Measurements from ENCODE around the gene ERG. TPM values are rescaled to one million over a fixed set of nuclear protein-coding genes. Genes with fewer than 3 reads are reported as not detected.

Gene ERG
- total RNA-seq, 1 donor from 2014 or later: not detected

DNA sequence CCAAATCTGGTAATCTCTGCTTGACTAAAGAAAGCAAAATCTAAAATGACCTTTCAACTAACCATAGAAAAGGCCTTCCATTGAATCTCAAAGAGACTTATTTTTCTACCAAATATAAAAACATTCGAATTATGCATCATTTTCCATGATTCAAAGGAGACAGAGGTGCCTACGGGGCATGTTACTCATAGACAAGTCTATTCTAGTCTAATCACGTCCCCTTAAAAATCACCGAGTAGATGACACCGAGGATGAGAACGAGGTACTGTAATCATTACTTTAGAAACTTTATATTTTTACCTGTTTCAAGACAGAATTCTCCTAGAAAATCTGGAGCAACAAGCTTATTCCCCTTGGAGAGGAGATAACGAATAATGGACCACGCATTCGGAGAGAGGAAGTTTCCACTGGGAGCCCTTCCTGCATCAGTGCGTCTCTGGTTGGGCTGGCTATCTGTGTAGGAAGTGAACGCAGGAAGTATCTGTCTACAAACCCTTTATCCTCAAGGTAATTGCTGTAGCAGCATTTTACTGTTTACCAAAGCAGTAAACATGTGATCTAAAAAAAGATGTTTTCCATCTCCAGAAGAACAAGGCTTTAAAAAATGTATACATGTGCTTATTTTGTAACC, 9.5 kb downstream of the ERG start:
- H3K36me3 Mint-ChIP-seq (ENCODE audit: unreplicated experiment): no peaks in the 10 kb centered on the region
- no peak for DNase-seq
- TF ChIP-seq, protein P1, sequence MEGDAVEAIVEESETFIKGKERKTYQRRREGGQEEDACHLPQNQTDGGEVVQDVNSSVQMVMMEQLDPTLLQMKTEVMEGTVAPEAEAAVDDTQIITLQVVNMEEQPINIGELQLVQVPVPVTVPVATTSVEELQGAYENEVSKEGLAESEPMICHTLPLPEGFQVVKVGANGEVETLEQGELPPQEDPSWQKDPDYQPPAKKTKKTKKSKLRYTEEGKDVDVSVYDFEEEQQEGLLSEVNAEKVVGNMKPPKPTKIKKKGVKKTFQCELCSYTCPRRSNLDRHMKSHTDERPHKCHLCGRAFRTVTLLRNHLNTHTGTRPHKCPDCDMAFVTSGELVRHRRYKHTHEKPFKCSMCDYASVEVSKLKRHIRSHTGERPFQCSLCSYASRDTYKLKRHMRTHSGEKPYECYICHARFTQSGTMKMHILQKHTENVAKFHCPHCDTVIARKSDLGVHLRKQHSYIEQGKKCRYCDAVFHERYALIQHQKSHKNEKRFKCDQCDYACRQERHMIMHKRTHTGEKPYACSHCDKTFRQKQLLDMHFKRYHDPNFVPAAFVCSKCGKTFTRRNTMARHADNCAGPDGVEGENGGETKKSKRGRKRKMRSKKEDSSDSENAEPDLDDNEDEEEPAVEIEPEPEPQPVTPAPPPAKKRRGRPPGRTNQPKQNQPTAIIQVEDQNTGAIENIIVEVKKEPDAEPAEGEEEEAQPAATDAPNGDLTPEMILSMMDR (IDR thresholded peaks at IDR 0.05; ENCODE audit: partially characterized antibody, unreplicated experiment): no peak
- peaks cover 2% of the 10 kb centered on the region for H3K27me3 Mint-ChIP-seq (ENCODE audit: unreplicated experiment)
- no peak overlapping the region for H3K27ac Mint-ChIP-seq (ENCODE audit: unreplicated experiment)
- no peaks in the 10 kb centered on the region for H3K4me1 Mint-ChIP-seq (ENCODE audit: low read depth, unreplicated experiment)
- no peak overlapping the region for H3K4me3 Mint-ChIP-seq (ENCODE audit: unreplicated experiment)
- no peaks in the 10 kb centered on the region for H3K9me3 Mint-ChIP-seq (ENCODE audit: unreplicated experiment)

DNA sequence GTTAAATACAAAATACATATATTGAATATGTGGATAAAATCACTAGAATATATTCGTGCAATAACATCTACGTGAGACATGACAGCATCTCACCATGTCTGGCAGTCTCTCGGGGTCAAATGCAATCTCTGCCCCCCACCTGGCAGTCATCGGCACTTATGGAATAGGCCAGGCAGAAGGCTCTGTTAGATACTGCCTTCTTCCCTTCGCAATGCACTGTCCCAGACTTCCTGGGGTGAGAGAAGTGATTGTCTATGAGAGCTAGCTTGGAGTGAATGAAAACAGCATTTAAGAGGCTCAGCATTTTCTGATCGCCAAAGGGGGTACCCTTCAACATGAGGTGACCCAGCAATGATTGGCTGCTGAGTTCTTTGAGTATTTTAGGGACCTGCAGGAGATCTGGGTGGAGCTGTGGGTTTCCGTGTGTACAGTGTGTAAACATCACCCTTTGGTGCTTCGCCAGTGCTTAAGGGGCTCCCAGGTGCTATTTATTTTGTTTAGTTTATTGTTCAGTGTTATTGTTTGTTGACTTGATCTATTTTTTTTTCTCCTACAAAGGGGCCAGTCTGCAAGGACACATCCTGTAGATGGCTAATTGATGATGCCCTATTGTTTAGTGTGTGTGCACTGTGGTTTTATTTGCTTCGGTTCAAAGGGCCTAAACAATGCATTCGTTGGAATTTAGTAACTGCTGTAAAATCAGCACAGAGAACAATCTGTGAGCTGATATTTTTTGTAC, 10.2 kb downstream of the ERG start:
- no peaks in the 10 kb centered on the region for H3K36me3 Mint-ChIP-seq (ENCODE audit: unreplicated experiment)
- no peaks in the 10 kb centered on the region for H3K9me3 Mint-ChIP-seq (ENCODE audit: unreplicated experiment)
- H3K27ac Mint-ChIP-seq (ENCODE audit: unreplicated experiment): no peak overlapping the region
- TF ChIP-seq, protein P1 (IDR thresholded peaks at IDR 0.05; ENCODE audit: partially characterized antibody, unreplicated experiment): no peak
- no peak overlapping the region for H3K4me3 Mint-ChIP-seq (ENCODE audit: unreplicated experiment)
- H3K4me1 Mint-ChIP-seq (ENCODE audit: low read depth, unreplicated experiment): no peaks in the 10 kb centered on the region
- DNase-seq: no peak
- peaks cover 2% of the 10 kb centered on the region for H3K27me3 Mint-ChIP-seq (ENCODE audit: unreplicated experiment)

DNA sequence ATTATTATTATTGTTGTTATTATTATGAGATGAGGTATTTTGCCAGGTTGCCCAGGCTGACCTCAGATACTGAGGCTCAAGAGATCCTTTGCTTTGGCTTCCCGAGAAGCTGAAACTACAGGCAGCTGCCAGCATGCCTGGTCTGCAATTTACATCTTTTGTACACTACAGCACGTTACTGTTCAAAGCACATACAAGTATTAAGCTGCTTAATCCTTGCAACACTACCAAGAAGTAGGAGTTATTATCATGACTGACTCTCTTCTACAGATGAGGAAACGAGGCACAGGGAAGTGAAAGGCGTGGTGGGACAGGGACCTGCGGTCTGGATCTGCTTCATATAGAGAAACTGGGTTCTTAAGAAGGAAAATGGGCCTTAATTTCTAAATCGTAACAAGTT, 11.6 kb downstream of the ERG start:
- H3K4me1 Mint-ChIP-seq (ENCODE audit: low read depth, unreplicated experiment): no peaks in the 10 kb centered on the region
- H3K27ac Mint-ChIP-seq (ENCODE audit: unreplicated experiment): no peak overlapping the region
- peaks cover 2% of the 10 kb centered on the region for H3K27me3 Mint-ChIP-seq (ENCODE audit: unreplicated experiment)
- TF ChIP-seq, protein P1 (IDR thresholded peaks at IDR 0.05; ENCODE audit: partially characterized antibody, unreplicated experiment): no peak
- no peaks in the 10 kb centered on the region for H3K9me3 Mint-ChIP-seq (ENCODE audit: unreplicated experiment)
- H3K36me3 Mint-ChIP-seq (ENCODE audit: unreplicated experiment): no peaks in the 10 kb centered on the region
- no peak overlapping the region for H3K4me3 Mint-ChIP-seq (ENCODE audit: unreplicated experiment)
- DNase-seq: no peak

DNA sequence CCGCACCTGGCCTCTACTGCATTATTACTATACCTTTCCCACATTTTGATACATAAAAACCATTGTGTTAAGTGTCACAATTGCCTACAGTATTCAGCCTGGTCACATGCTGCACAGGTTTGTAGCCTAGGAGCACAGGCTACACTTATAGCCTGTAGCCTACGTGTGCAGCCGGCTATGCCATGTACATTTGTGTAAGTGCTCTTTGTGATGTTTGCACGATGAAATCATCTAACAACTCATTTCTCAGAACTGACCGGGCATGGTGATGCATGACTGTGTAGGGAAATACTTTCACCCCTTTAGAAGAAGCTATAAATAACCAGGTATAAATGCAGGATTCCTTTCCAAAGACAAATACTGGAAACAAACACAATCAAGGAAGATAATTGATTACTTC, 12.1 kb downstream of the ERG start:
- H3K27me3 Mint-ChIP-seq (ENCODE audit: unreplicated experiment): peaks cover 2% of the 10 kb centered on the region
- H3K4me3 Mint-ChIP-seq (ENCODE audit: unreplicated experiment): no peak overlapping the region
- no peak for DNase-seq
- TF ChIP-seq, protein P1 (IDR thresholded peaks at IDR 0.05; ENCODE audit: partially characterized antibody, unreplicated experiment): no peak
- no peak overlapping the region for H3K27ac Mint-ChIP-seq (ENCODE audit: unreplicated experiment)
- H3K4me1 Mint-ChIP-seq (ENCODE audit: low read depth, unreplicated experiment): no peaks in the 10 kb centered on the region
- no peaks in the 10 kb centered on the region for H3K9me3 Mint-ChIP-seq (ENCODE audit: unreplicated experiment)
- no peaks in the 10 kb centered on the region for H3K36me3 Mint-ChIP-seq (ENCODE audit: unreplicated experiment)
